BLaER1 treated with 17β-estradiol and CSF1 and Interleukin-3, amounts not matched to agents 10 nM and 100 nM (cell line): Measurements from ENCODE around the gene HS1BP3.

ENCODE experiments used
- H3K27ac ChIP-seq, 11 experiments: shearing (Covaris generic); formaldehyde crosslinking; 2 replicates each; pipeline ENCODE4 v1.8.1; 2022
- H3K27me3 ChIP-seq, 11 experiments: shearing (Covaris generic); formaldehyde crosslinking; 2 replicates each; pipeline ENCODE4 v1.8.1; 2022
- H3K36me3 ChIP-seq, 11 experiments: shearing (Covaris generic); formaldehyde crosslinking; 2 replicates each; pipeline ENCODE4 v1.8.1; 2022
- H3K4me1 ChIP-seq, 10 experiments: shearing (Covaris generic); formaldehyde crosslinking; 2 replicates each; pipeline ENCODE4 v1.8.1; 2022
- H3K4me2 ChIP-seq, 11 experiments: shearing (Covaris generic); formaldehyde crosslinking; 2 replicates each; pipeline ENCODE4 v1.8.1; 2022
- H3K4me3 ChIP-seq, 10 experiments: shearing (Covaris generic); formaldehyde crosslinking; 2 replicates each; pipeline ENCODE4 v1.8.1; 2022
- H3K9ac ChIP-seq, 11 experiments: shearing (Covaris generic); formaldehyde crosslinking; 2 replicates each; pipeline ENCODE4 v1.8.1; 2022
- H3K9me3 ChIP-seq, 11 experiments: shearing (Covaris generic); formaldehyde crosslinking; replicated peaks in 1 of 11; 2 replicates each; pipeline ENCODE4 v1.8.1; 2022
- H4K20me1 ChIP-seq, 11 experiments: shearing (Covaris generic); formaldehyde crosslinking; 2 replicates each; pipeline ENCODE4 v1.8.1; 2022
- Cebpa-rat ChIP-seq, 11 experiments: shearing (Covaris generic); IDR thresholded peaks; 2 replicates each; pipeline ENCODE4 v1.8.1; 2022

The HS1BP3 gene

GRCh38 chr2:20595439-20596192 is 55.3 kb downstream of the HS1BP3 start:
- Histone ChIP-seq H3K4me1 (peaks cover 85 to 99% (median 96%) of the 10 kb centered on the region in 10 experiments), H3K27me3 (peaks cover 0 to 25% (median 4%) of the 10 kb centered on the region in 11 experiments; a peak in 7 of 22 replicates), H3K27ac (peak overlapping the region in 9 of 11 experiments; percentile 5 to 71 (median 35); a peak in 15 of 22 replicates)

GRCh38 chr2:20594957-20595356 is 55.9 kb downstream of the HS1BP3 start:
- Histone ChIP-seq H3K9me3 (no peaks in the 10 kb centered on the region), H3K27ac (peak overlapping the region in 7 of 11 experiments; percentile 5 to 71 (median 35); a peak in 11 of 22 replicates), H3K9ac (peak overlapping the region in 9 of 11 experiments; percentile 11 to 58 (median 36); a peak in 14 of 22 replicates), H3K4me1 (peaks cover 83 to 100% (median 97%) of the 10 kb centered on the region in 10 experiments), H4K20me1 (peaks cover 0 to 21% (median 6%) of the 10 kb centered on the region in 11 experiments; a peak in 9 of 22 replicates), H3K4me3 (peak overlapping the region in 3 of 10 experiments; percentile 7 to 44 (median 36); a peak in 5 of 20 replicates), H3K36me3 (no peaks in the 10 kb centered on the region), H3K4me2 (peak overlapping the region; percentile 81 to 95 (median 90)), H3K27me3 (peaks cover 0 to 31% (median 5%) of the 10 kb centered on the region in 11 experiments; a peak in 9 of 22 replicates)
- TF ChIP-seq Cebpa-rat (IDR thresholded peaks at IDR 0.05), result no peak

More at GRCh38 chr2:20595439-20596192, 55.3 kb downstream of the HS1BP3 start:
- Histone ChIP-seq H3K9me3 (no peaks in the 10 kb centered on the region), H4K20me1 (peaks cover 0 to 21% (median 6%) of the 10 kb centered on the region in 11 experiments; a peak in 9 of 22 replicates), H3K4me2 (peak overlapping the region; percentile 81 to 95 (median 90)), H3K4me3 (peak overlapping the region in 4 of 10 experiments; percentile 7 to 44 (median 27); a peak in 6 of 20 replicates), H3K9ac (peak overlapping the region in 9 of 11 experiments; percentile 11 to 58 (median 38); a peak in 14 of 22 replicates), H3K36me3 (no peaks in the 10 kb centered on the region)
- no peak for TF ChIP-seq Cebpa-rat (IDR thresholded peaks at IDR 0.05)

GRCh38 chr2:20594048-20594750 is 56.7 kb downstream of the HS1BP3 start:
- no peaks in the 10 kb centered on the region for H3K9me3 ChIP-seq
- H3K9ac ChIP-seq, result peak overlapping the region in 2 of 11 experiments; percentile 24 to 55; a peak in 3 of 22 replicates
- H3K4me2 ChIP-seq, result peak overlapping the region; percentile 81 to 95 (median 90)
- H4K20me1 ChIP-seq, result peaks cover 0 to 23% (median 6%) of the 10 kb centered on the region in 11 experiments; a peak in 9 of 22 replicates
- peaks cover 0 to 30% (median 5%) of the 10 kb centered on the region in 11 experiments; a peak in 9 of 22 replicates for H3K27me3 ChIP-seq
- H3K36me3 ChIP-seq, result no peaks in the 10 kb centered on the region
- peak overlapping the region in 1 of 11 experiments; percentile 9; a peak in 1 of 22 replicates for H3K27ac ChIP-seq
- H3K4me3 ChIP-seq, result no peak overlapping the region
- peaks cover 83 to 100% (median 97%) of the 10 kb centered on the region in 10 experiments for H3K4me1 ChIP-seq
- TF ChIP-seq Cebpa-rat (IDR thresholded peaks at IDR 0.05), result no peak

- TF ChIP-seq Cebpa-rat (IDR thresholded peaks at IDR 0.05), result no peak
- no peak overlapping the region; a peak in 1 of 22 replicates for H3K9ac ChIP-seq
- H3K27me3 ChIP-seq, result peaks cover 0 to 37% (median 6%) of the 10 kb centered on the region in 11 experiments; a peak in 10 of 22 replicates
- peak overlapping the region in 1 of 11 experiments; percentile 9; a peak in 1 of 22 replicates for H3K27ac ChIP-seq
- no peaks in the 10 kb centered on the region for H3K9me3 ChIP-seq
- H3K36me3 ChIP-seq, result no peaks in the 10 kb centered on the region
- peak overlapping the region; percentile 81 to 95 (median 90) for H3K4me2 ChIP-seq
- peaks cover 83 to 100% (median 97%) of the 10 kb centered on the region in 10 experiments for H3K4me1 ChIP-seq
- peaks cover 0 to 25% (median 6%) of the 10 kb centered on the region in 11 experiments; a peak in 8 of 22 replicates for H4K20me1 ChIP-seq
- no peak overlapping the region for H3K4me3 ChIP-seq
Measured at GRCh38 chr2:20593072-20594034, 57.5 kb downstream of the HS1BP3 start.

GRCh38 chr2:20592106-20593071 is 58.5 kb downstream of the HS1BP3 start:
- Histone ChIP-seq H3K4me3 (peak overlapping the region in 1 of 10 experiments; percentile 18; a peak in 1 of 20 replicates), H4K20me1 (peaks cover 0 to 25% (median 6%) of the 10 kb centered on the region in 11 experiments; a peak in 8 of 22 replicates), H3K4me1 (peaks cover 73 to 100% (median 96%) of the 10 kb centered on the region in 10 experiments), H3K27me3 (peaks cover 0 to 35% (median 6%) of the 10 kb centered on the region in 11 experiments; a peak in 9 of 22 replicates), H3K36me3 (no peaks in the 10 kb centered on the region), H3K4me2 (peak overlapping the region; percentile 61 to 95 (median 87)), H3K9me3 (no peaks in the 10 kb centered on the region), H3K9ac (0 out of 22 replicates have a peak overlapping the region, but pooled peaks of 1 of the 11 experiments have one; percentile 7), H3K27ac (peak overlapping the region in 2 of 11 experiments; percentile 15 to 28; a peak in 3 of 22 replicates)
- 0 out of 22 replicates have a peak, but pooled peaks of 1 of the 11 experiments have one; percentile 10 for TF ChIP-seq Cebpa-rat (IDR thresholded peaks at IDR 0.05)

GRCh38 chr2:20590704-20591515 is 60.0 kb downstream of the HS1BP3 start:
- no peaks in the 10 kb centered on the region for H3K36me3 ChIP-seq
- peaks cover 0 to 37% (median 7%) of the 10 kb centered on the region in 11 experiments; a peak in 8 of 22 replicates for H3K27me3 ChIP-seq
- H3K4me3 ChIP-seq, result no peak overlapping the region
- H3K9ac ChIP-seq, result no peak overlapping the region
- H3K4me1 ChIP-seq, result peaks cover 58 to 91% (median 85%) of the 10 kb centered on the region in 10 experiments
- no peaks in the 10 kb centered on the region for H3K9me3 ChIP-seq
- no peak overlapping the region for H3K27ac ChIP-seq
- peak overlapping the region; percentile 62 to 95 (median 81) for H3K4me2 ChIP-seq
- H4K20me1 ChIP-seq, result peaks cover 0 to 15% (median 6%) of the 10 kb centered on the region in 11 experiments; a peak in 8 of 22 replicates
- no peak for TF ChIP-seq Cebpa-rat (IDR thresholded peaks at IDR 0.05)
